Loucy (cell line): Measurements from ENCODE around the gene SNRNP40.

Experiments
- EZH2phosphoT487 ChIP-seq: fragments of 200-600 bp; IDR thresholded peaks from 2 replicates; pipeline ENCODE4 v1.6.1; 2018; ENCODE audit warnings: antibody characterized with exemption, mild to moderate bottlenecking, moderate library complexity, borderline replicate concordance
- TF ChIP-seq, protein P1 (sequence below): fragments of 200-600 bp; sonication (generic); conservative IDR thresholded peaks from 2 replicates; pipeline ENCODE4 v1.5.1; 2014; ENCODE audit warnings: mild to moderate bottlenecking, antibody characterized with exemption, low read length

DNA sequence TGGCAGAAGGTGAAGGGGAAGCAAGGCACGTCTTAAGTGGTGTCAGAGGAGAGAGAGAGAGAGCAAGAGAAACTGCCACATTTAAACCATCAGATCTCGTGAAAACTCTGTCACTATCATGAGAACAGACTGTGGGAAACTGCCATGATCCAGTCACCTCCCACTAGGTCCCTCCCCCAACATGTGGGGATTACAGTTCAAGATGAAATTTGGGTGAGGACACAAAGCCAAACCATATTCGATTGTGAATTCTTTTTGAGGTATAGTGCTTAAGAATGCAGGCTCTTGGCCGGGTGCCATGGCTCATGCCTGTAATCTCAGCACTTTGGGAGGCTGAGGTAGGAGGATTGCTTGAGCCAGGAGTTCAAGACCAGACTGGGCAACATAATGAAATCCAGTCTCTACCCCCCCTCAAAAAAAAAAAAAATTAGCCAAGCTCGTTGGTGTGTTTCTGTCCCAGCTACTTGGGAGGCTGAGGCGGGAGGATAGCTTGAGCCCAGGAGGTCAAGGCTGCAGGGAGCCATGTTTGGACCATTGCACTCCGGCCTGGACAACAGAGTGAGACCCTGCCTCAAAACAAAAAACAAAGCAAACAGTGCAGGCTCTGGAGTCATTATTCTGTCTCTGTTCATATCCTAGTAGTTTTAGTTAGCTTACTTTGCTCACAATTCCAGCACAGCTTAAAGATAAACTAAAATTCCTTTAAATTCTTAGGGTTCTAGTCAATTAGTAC, 6.3 kb upstream of the SNRNP40 start:
- TF ChIP-seq, protein P1, sequence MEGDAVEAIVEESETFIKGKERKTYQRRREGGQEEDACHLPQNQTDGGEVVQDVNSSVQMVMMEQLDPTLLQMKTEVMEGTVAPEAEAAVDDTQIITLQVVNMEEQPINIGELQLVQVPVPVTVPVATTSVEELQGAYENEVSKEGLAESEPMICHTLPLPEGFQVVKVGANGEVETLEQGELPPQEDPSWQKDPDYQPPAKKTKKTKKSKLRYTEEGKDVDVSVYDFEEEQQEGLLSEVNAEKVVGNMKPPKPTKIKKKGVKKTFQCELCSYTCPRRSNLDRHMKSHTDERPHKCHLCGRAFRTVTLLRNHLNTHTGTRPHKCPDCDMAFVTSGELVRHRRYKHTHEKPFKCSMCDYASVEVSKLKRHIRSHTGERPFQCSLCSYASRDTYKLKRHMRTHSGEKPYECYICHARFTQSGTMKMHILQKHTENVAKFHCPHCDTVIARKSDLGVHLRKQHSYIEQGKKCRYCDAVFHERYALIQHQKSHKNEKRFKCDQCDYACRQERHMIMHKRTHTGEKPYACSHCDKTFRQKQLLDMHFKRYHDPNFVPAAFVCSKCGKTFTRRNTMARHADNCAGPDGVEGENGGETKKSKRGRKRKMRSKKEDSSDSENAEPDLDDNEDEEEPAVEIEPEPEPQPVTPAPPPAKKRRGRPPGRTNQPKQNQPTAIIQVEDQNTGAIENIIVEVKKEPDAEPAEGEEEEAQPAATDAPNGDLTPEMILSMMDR, result no peak
- TF ChIP-seq EZH2phosphoT487, result no peak
